Measurements from ENCODE around the gene TMEM79.

DNA sequence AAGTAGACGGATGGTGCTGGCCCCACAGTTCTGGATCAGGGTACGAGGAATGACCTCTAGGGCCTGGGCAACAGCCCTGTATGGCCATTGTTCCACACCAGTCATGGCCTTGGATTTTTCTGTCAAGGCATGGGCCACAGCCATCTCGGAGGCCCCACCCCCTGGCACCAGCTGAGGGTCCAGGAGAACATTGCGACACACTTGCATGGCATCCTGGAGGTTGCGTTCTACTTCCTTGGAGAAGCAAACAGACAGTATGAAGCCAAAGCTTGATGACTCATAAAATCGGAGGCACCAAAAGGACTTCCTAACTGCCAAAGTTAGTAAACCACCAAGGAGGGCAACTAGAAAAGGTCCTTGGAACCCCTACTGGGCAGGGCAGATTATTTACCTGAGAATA lies 26.8 kb downstream of the TMEM79 start:
- TF ChIP-seq, protein P1, sequence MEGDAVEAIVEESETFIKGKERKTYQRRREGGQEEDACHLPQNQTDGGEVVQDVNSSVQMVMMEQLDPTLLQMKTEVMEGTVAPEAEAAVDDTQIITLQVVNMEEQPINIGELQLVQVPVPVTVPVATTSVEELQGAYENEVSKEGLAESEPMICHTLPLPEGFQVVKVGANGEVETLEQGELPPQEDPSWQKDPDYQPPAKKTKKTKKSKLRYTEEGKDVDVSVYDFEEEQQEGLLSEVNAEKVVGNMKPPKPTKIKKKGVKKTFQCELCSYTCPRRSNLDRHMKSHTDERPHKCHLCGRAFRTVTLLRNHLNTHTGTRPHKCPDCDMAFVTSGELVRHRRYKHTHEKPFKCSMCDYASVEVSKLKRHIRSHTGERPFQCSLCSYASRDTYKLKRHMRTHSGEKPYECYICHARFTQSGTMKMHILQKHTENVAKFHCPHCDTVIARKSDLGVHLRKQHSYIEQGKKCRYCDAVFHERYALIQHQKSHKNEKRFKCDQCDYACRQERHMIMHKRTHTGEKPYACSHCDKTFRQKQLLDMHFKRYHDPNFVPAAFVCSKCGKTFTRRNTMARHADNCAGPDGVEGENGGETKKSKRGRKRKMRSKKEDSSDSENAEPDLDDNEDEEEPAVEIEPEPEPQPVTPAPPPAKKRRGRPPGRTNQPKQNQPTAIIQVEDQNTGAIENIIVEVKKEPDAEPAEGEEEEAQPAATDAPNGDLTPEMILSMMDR (optimal IDR thresholded peaks at IDR 0.05 in 1 of 3, IDR thresholded peaks at IDR 0.05 in 1 of 3, conservative IDR thresholded peaks at IDR 0.05 in 1 of 3; ENCODE audit: extremely low read depth in 1 of 3, insufficient read depth in 2 of 3, low read length in 3 of 3) = no peak
- no peak for TF ChIP-seq EZH2 (IDR thresholded peaks at IDR 0.05; ENCODE audit: low read length)

Data from keratinocyte (primary cell).